H1 (cell line): ENCODE results near the gene UBE2I. TPM values are rescaled to one million over a fixed set of nuclear protein-coding genes. Genes with fewer than 3 reads are reported as not detected.
A peak's percentile ranks its signal among the peaks of the same experiment; 100 is the strongest.

Experiments
- CTCF ChIA-PET: fragments of 300-600 bp; sonication (Branson Sonifier 250); formaldehyde crosslinking; loops from one replicate; lab custom pipeline; 2021; ENCODE audit not compliant: partially characterized antibody; lab: Charles Lee
- POLR2A ChIA-PET: fragments of 300-600 bp; sonication (Branson Sonifier 250); formaldehyde crosslinking; loops from one replicate; lab custom pipeline; 2021; ENCODE audit warnings: inconsistent platforms; ENCODE audit not compliant: partially characterized antibody; lab: Charles Lee
- DNase-seq, 2 experiments: peaks; one replicate each; pipeline versions ENCODE4 v3.0.0 to v3.0.0-alpha.2; 2010 to 2022; ENCODE audit warnings: low spot score in 2 of 2, low read depth in 1 of 2, mixed read lengths in 1 of 2
- FAIRE-seq: peaks from 2 replicates; lab custom pipeline; 2011; peaks lifted over from hg19 to GRCh38; lab: Jason Lieb, UNC
- H2AFZ ChIP-seq: 2 replicates; pipeline ENCODE4 v1.8.1; 2012; ENCODE audit warnings: low read length, inconsistent platforms
- H2AK5ac ChIP-seq: 2 replicates; pipeline ENCODE4 v1.6.1; 2013; ENCODE audit warnings: low read depth, low read length
- H2BK120ac ChIP-seq: replicated peaks from 2 replicates; pipeline ENCODE3; 2013; ENCODE audit warnings: low read depth, low read length, inconsistent platforms
- H2BK12ac ChIP-seq: 2 replicates; pipeline ENCODE4 v1.6.1; 2013; ENCODE audit warnings: low read depth, low read length
- H2BK15ac ChIP-seq: 2 replicates; pipeline ENCODE4 v1.6.1; 2013; ENCODE audit warnings: low read length
- H2BK20ac ChIP-seq: 2 replicates; pipeline ENCODE4 v1.6.1; 2013; ENCODE audit warnings: low read length
- H2BK5ac ChIP-seq: 2 replicates; pipeline ENCODE4 v1.6.1; 2013; ENCODE audit warnings: low read depth, low read length
- H3K14ac ChIP-seq: 2 replicates; pipeline ENCODE4 v1.6.1; 2013; ENCODE audit warnings: inconsistent platforms; ENCODE audit not compliant: insufficient read length
- H3K18ac ChIP-seq: 2 replicates; pipeline ENCODE4 v1.6.1; 2013; ENCODE audit warnings: low read length; ENCODE audit errors: extremely low read depth
- H3K23ac ChIP-seq: 2 replicates; pipeline ENCODE4 v1.6.1; 2013; ENCODE audit warnings: inconsistent platforms; ENCODE audit not compliant: insufficient read length
- H3K23me2 ChIP-seq: 2 replicates; pipeline ENCODE4 v1.6.1; 2013; ENCODE audit warnings: low read depth, low read length
- H3K27ac ChIP-seq: 2 replicates; pipeline ENCODE4 v1.6.1; 2011; ENCODE audit warnings: low read depth, low read length, inconsistent platforms
- H3K27me3 ChIP-seq, 4 experiments: replicated peaks in 1 of 4; 1 replicate in 1 of 4; 2 replicates in 3 of 4; pipeline versions ENCODE4 v1.6.1 to v1.8.1; 2011 to 2013; ENCODE audit warnings: low read length in 3 of 4, mild to moderate bottlenecking in 3 of 4, inconsistent platforms in 2 of 4, mixed read lengths in 2 of 4, moderate library complexity in 1 of 4; ENCODE audit not compliant: control insufficient read depth in 3 of 4, insufficient read depth in 3 of 4; ENCODE audit errors: extremely low read depth in 1 of 4
- H3K36me3 ChIP-seq, 4 experiments: 2 replicates each; pipeline versions ENCODE4 v1.6.1 to v1.8.1; 2011 to 2013; ENCODE audit warnings: mild to moderate bottlenecking in 4 of 4, low read length in 3 of 4, moderate library complexity in 2 of 4, control low read depth in 1 of 4, inconsistent platforms in 1 of 4; ENCODE audit not compliant: insufficient read depth in 4 of 4, control insufficient read depth in 2 of 4
- H3K4ac ChIP-seq: replicated peaks from 2 replicates; pipeline ENCODE3; 2013; ENCODE audit warnings: low read length, low read depth, mixed read lengths, inconsistent platforms; ENCODE audit not compliant: insufficient read length
- H3K4me1 ChIP-seq, 4 experiments: replicated peaks in 1 of 4; 1 replicate in 1 of 4; 2 replicates in 3 of 4; pipeline versions ENCODE4 v1.6.1 to v1.8.1; 2011 to 2013; ENCODE audit warnings: low read length in 3 of 4, inconsistent platforms in 2 of 4, mixed read lengths in 1 of 4; ENCODE audit not compliant: insufficient read depth in 4 of 4, control insufficient read depth in 3 of 4
- H3K4me2 ChIP-seq, 2 experiments: 2 replicates each; pipeline versions ENCODE4 v1.6.1 to v1.8.1; 2011 to 2013; ENCODE audit warnings: low read depth in 2 of 2, low read length in 2 of 2, control low read depth in 1 of 2, inconsistent platforms in 1 of 2, mild to moderate bottlenecking in 1 of 2; ENCODE audit not compliant: insufficient read depth in 1 of 2
- H3K4me3 ChIP-seq, 4 experiments: fragments of 200-600, 300-600 bp in 1 of 4; sonication (generic), shearing (Covaris generic), sonication (Bioruptor Twin) in 1 of 4; 2 replicates each; pipeline versions ENCODE4 v1.5.1 to v1.8.1; 2011 to 2016; ENCODE audit warnings: low read length in 4 of 4, low read depth in 3 of 4, control low read depth in 2 of 4, inconsistent platforms in 2 of 4, mild to moderate bottlenecking in 2 of 4, mixed read lengths in 1 of 4, moderate library complexity in 1 of 4; ENCODE audit not compliant: insufficient read depth in 2 of 4; ENCODE audit errors: extremely low read depth in 1 of 4
- H3K56ac ChIP-seq: replicated peaks from 2 replicates; pipeline ENCODE3; 2013; ENCODE audit warnings: low read depth, mild to moderate bottlenecking, mixed read lengths, low read length, inconsistent platforms; ENCODE audit not compliant: insufficient read length
- H3K79me1 ChIP-seq: 2 replicates; pipeline ENCODE4 v1.6.1; 2013; ENCODE audit warnings: low read depth, low read length, control low read depth
- H3K79me2 ChIP-seq, 2 experiments: 2 replicates each; pipeline versions ENCODE4 v1.6.1 to v1.8.1; 2012 to 2013; ENCODE audit warnings: low read length in 2 of 2, mild to moderate bottlenecking in 2 of 2, inconsistent platforms in 1 of 2; ENCODE audit not compliant: insufficient read depth in 2 of 2, control insufficient read depth in 1 of 2
- H3K9ac ChIP-seq, 4 experiments: replicated peaks in 1 of 4; 1 replicate in 1 of 4; 2 replicates in 3 of 4; pipeline versions ENCODE4 v1.6.1 to v1.8.1; 2011 to 2013; ENCODE audit warnings: low read depth in 3 of 4, low read length in 3 of 4, control low read depth in 2 of 4, mild to moderate bottlenecking in 2 of 4, moderate library complexity in 2 of 4, inconsistent platforms in 1 of 4; ENCODE audit errors: extremely low read depth in 1 of 4
- H3K9me3 ChIP-seq, 2 experiments: 2 replicates each; pipeline versions ENCODE4 v1.6.1 to v1.8.1; 2012 to 2013; ENCODE audit warnings: mild to moderate bottlenecking in 2 of 2, moderate library complexity in 2 of 2, control low read depth in 1 of 2, inconsistent platforms in 1 of 2, low read depth in 1 of 2, low read length in 1 of 2, mixed read lengths in 1 of 2; ENCODE audit not compliant: insufficient read depth in 2 of 2
- H4K20me1 ChIP-seq, 2 experiments: replicated peaks in 1 of 2; 2 replicates each; pipeline versions ENCODE3 to v1.8.1; 2011 to 2013; ENCODE audit warnings: inconsistent platforms in 2 of 2, low read length in 2 of 2, mild to moderate bottlenecking in 1 of 2; ENCODE audit not compliant: insufficient read depth in 2 of 2, control insufficient read depth in 1 of 2
- H4K5ac ChIP-seq: 2 replicates; pipeline ENCODE4 v1.6.1; 2013; ENCODE audit warnings: low read length, low read depth, mixed read lengths, inconsistent platforms; ENCODE audit not compliant: insufficient read length
- H4K8ac ChIP-seq: 2 replicates; pipeline ENCODE4 v1.8.0; 2013; ENCODE audit warnings: mild to moderate bottlenecking, moderate library complexity, low read length, inconsistent platforms; ENCODE audit not compliant: insufficient read depth; ENCODE audit errors: extremely low read depth
- H4K91ac ChIP-seq: replicated peaks from 2 replicates; pipeline ENCODE3; 2013; ENCODE audit warnings: low read length, mixed read lengths, inconsistent platforms; ENCODE audit not compliant: insufficient read length
- BACH1 ChIP-seq: IDR thresholded peaks from 2 replicates; pipeline ENCODE4 v1.6.1; 2012; ENCODE audit warnings: low read length, improper control_type of control experiment
- EGR1 ChIP-seq: IDR thresholded peaks from 2 replicates; pipeline ENCODE4 v1.6.1; 2011; ENCODE audit warnings: low read depth, low read length, borderline replicate concordance
- EP300 ChIP-seq, 2 experiments: IDR thresholded peaks; 1 replicate in 1 of 2; 2 replicates in 1 of 2; pipeline ENCODE4 v1.6.1; 2011 to 2012; ENCODE audit warnings: low read depth in 2 of 2, low read length in 2 of 2, mild to moderate bottlenecking in 2 of 2, borderline replicate concordance in 1 of 2, inconsistent platforms in 1 of 2, moderate library complexity in 1 of 2
- JUN ChIP-seq: IDR thresholded peaks from 2 replicates; pipeline ENCODE4 v1.6.1; 2011; ENCODE audit warnings: low read depth, mild to moderate bottlenecking, improper control_type of control experiment, low read length
- RBBP5 ChIP-seq: IDR thresholded peaks from 2 replicates; pipeline ENCODE4 v1.7.1; 2012; ENCODE audit warnings: low read depth, mild to moderate bottlenecking, inconsistent platforms, low read length, moderate library complexity, borderline replicate concordance
- SAP30 ChIP-seq: fragments of 300-600 bp; sonication (generic); IDR thresholded peaks from 2 replicates; pipeline ENCODE4 v1.7.1; 2012; ENCODE audit warnings: low read length, moderate library complexity, mild to moderate bottlenecking, inconsistent platforms; ENCODE audit not compliant: insufficient read depth, insufficient replicate concordance
- TCF12 ChIP-seq: IDR thresholded peaks from 2 replicates; pipeline ENCODE4 v1.6.1; 2011; ENCODE audit warnings: low read depth, mild to moderate bottlenecking, low read length
- TEAD4 ChIP-seq: IDR thresholded peaks from 2 replicates; pipeline ENCODE4 v1.6.1; 2012; ENCODE audit warnings: low read depth, low read length, inconsistent platforms, mixed read lengths
- WGBS, 2 experiments: shearing (Covaris generic) in 1 of 2; methylation state at CpG; one replicate each; pipeline versions ENCODE4 v1.1.6 to v1.1.7; 2013 to 2015; ENCODE audit warnings: low lambda C conversion rate in 2 of 2, mixed read lengths in 2 of 2, inconsistent platforms in 1 of 2, low coverage in 1 of 2, missing lambda C conversion rate in 1 of 2; ENCODE audit not compliant: insufficient replicate concordance in 2 of 2, insufficient coverage in 1 of 2, insufficient read length in 1 of 2; ENCODE audit errors: extremely low coverage in 1 of 2, missing lambda C conversion rate in 1 of 2; 5-methylcytosine and 5-hydroxymethylcytosine counted together
- polyA plus RNA-seq, 7 experiments: library from polyadenylated mRNA; depleted of rRNA in 3 of 7; stranded (reverse) in 5 of 7; unstranded in 2 of 7; fragments of >200 nt in 5 of 7; fragments of 200-250 nt in 2 of 7; gene quantifications; 1 replicate in 5 of 7; 2 replicates in 1 of 7; 4 replicates in 1 of 7; pipeline versions ENCODE4 v1.2.1 to v1.2.3, GENCODE V29; 2011 to 2013; ENCODE audit warnings: missing spikeins in 2 of 7, mixed read lengths in 2 of 7
- total RNA-seq: library from RNA; stranded (reverse); fragmentation: NEBNext Ultra II Directional; extraction: Animal tissue kit (Norgen Biotek cat#: 25700); gene quantifications from 2 replicates; pipeline ENCODE4 v1.2.1, GENCODE V29; 2021
- TF ChIP-seq, protein P1 (sequence below): IDR thresholded peaks from 2 replicates; pipeline ENCODE4 v1.6.1; 2012; ENCODE audit warnings: inconsistent platforms

UBE2I gene
- total and polyA plus RNA-seq, 2 of the 8 experiments (the other 6 are each of a cell fraction or from before 2014, with no cell fraction given), result 148 to 268 TPM

DNA sequence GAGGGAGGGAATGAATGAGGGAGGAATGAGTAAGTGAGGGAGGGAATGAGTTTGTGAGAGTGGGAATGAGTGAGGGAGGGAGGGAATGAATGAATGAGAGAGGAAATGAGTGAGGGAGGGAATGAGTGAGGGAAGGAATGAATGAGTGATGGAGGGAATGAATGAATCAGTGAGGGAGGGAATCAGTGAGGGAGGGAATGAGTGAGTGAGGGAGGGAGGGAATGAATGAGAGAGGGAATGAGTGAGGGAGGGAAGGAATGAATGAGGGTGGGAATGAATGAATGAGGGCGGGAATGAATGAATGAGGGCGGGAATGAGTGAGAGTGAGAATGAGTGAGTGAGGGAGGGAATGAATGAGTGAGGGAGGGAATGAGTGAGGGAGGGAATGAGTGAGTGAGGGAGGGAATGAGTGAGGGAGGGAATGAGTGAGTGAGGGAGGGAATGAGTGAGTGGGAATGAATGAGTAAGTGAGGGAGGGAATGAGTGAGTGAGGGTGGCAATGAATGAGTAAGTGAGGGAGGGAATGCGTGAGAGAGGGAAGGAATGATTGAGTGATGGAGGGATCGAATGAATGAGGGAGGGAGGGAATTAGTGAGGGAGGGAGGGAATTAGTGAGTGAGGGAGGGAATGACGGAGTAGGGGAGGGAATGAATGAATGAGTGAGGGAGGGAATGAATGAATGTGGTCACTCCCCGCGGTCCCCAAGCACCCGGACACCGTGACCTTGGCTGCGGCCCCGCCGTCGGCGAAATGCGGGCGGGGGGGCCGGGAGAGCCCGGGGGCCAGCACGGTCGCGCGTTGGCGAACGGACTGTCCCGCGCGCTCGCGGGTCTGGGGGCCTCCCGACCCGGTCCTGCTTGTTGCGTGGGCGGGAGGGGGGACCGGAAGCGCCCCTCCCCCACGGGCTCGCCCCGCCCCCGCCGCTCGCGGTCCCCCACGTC is 1.1 kb upstream of the UBE2I start:
- no peaks in the 10 kb centered on the region for H3K27me3 ChIP-seq
- ChIA-PET POLR2A (interaction anchor here (0.6 to 11.4 kb wide), 13 partner anchors 8 to 462 kb away, joined by 3 to 106 read pairs (median 4); no protein-coding TSS in a partner anchor), CTCF (interaction anchor here (1.2 kb wide), 1 partner anchor 18 kb away, joined by 3 read pairs; no protein-coding TSS in a partner anchor)
- H4K20me1 ChIP-seq, result peaks cover 30 to 31% of the 10 kb centered on the region in 2 experiments
- peaks cover 0 to 20% (median 12%) of the 10 kb centered on the region in 4 experiments; a peak in 6 of 7 replicates for H3K4me1 ChIP-seq
- H2AK5ac ChIP-seq, result peak overlapping the region; percentile 86; the same call in 1 of the 2 replicates
- peak overlapping the region; percentile 2 for H4K5ac ChIP-seq
- peaks cover 35 to 38% of the 10 kb centered on the region in 2 experiments for H3K79me2 ChIP-seq
- H3K23ac ChIP-seq, result no peak overlapping the region
- peak overlapping the region; percentile 71 for H3K18ac ChIP-seq
- H4K8ac ChIP-seq, result no peak overlapping the region
- peaks cover 22% of the 10 kb centered on the region for H3K23me2 ChIP-seq
- H3K14ac ChIP-seq, result no peak overlapping the region
- no peak overlapping the region for H2BK120ac ChIP-seq
- H2BK12ac ChIP-seq, result peak overlapping the region; percentile 97
- H3K79me1 ChIP-seq, result peaks cover 3% of the 10 kb centered on the region; the same call in 1 of the 2 replicates
- H3K56ac ChIP-seq, result peak overlapping the region; percentile 40
- peak overlapping the region; percentile 46; the same call in 1 of the 2 replicates for H2BK15ac ChIP-seq
- no peak overlapping the region for H2BK20ac ChIP-seq
- no peak overlapping the region for H3K9ac ChIP-seq
- DNase-seq (no peak), FAIRE-seq (peak; percentile 36)
- peaks cover 0 to 6% (median 0%) of the 10 kb centered on the region in 4 experiments; a peak in 1 of 8 replicates for H3K36me3 ChIP-seq
- 15 to 98% methylated on average over 5 to 14 of the region's 43 CpGs for WGBS, 2 experiments
- H3K9me3 ChIP-seq, result no peaks in the 10 kb centered on the region
- H3K4me3 ChIP-seq, result peak overlapping the region; percentile 59 to 92 (median 90)
- peak overlapping the region; percentile 36 for H3K4ac ChIP-seq
- peak overlapping the region; percentile 46 to 52 for H3K4me2 ChIP-seq
- no peak overlapping the region for H2AFZ ChIP-seq
- no peak overlapping the region for H2BK5ac ChIP-seq
- H3K27ac ChIP-seq, result no peak overlapping the region
- peak overlapping the region; percentile 84 for H4K91ac ChIP-seq
- TF ChIP-seq EP300 (IDR thresholded peaks at IDR 0.05; ENCODE audit: borderline replicate concordance in 1 of 2, low read depth in 2 of 2, low read length in 2 of 2) (no peak), TCF12 (0 out of 2 replicates have a peak, but pooled peaks have one; percentile 29), TEAD4 (no peak), EGR1 (peak; percentile 84; the same call in 1 of the 2 replicates), JUN (no peak), BACH1 (peak; percentile 90), RBBP5 (no peak), SAP30 (no peak)
- TF ChIP-seq, protein P1, sequence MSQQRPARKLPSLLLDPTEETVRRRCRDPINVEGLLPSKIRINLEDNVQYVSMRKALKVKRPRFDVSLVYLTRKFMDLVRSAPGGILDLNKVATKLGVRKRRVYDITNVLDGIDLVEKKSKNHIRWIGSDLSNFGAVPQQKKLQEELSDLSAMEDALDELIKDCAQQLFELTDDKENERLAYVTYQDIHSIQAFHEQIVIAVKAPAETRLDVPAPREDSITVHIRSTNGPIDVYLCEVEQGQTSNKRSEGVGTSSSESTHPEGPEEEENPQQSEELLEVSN, result no peak
